KBM-7 (cell line): ENCODE measurements around the gene RBSN.
"Not testable (repeated sequence)": the region's sequence is repeated elsewhere in the genome, so short reads cannot be mapped to it uniquely, and the experiment has no call there.

ENCODE experiments used
- DNase-seq: peaks from one replicate; pipeline ENCODE4 v3.0.0-alpha.2; 2015
- in situ Hi-C: fragments of 300-500 bp; cut with MboI; formaldehyde crosslinking; loops from 2 replicates; pipeline ENCODE4 v1.14.3; 2020; ENCODE audit warnings: low sequenced_read_pairs, low pct_unique_long_range_greater_than_20kb, mixed read lengths

The RBSN gene

DNA sequence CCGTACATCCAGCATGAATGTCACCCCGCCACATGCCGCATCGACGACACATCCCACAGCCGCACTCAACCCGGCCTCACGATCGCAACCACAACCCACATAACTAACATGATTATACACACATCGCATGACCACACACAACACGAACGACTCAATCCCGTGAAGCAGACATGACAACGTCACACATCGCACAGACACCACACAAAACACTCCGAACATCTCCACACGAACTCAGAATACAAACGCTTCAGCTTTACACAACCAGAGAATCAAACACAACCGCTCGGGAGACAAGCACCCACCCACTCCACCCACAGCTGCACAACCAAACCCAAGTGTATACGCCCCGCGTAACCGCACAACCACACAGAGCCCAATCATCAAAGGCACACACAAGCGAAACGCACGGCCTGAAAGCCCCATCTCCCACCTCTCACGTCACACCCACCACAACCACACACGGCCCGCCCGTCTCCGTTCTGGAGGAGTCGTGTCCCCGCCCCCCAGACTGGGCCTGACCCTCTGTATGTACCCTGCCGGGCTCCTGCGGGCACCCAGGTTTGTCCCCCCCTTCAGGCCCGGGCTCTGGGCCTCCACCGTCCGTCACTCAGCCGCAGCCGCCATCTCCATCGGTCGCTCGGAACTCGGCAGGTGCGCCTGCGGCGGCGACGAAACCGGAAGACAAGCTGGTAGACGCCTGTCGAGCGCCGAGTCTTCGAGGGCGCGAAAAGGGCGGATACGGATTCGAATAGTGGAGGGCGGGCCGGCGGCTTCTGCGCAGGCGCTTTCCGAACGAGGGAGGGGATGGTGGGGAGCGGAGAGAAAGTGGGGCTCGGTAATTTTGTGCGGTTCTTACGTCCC is at the start of gene RBSN:
Gene RBSN (minus strand): TSS at position 646 of the 861 bp plus-strand sequence. CDS start 3,028 bp downstream, outside the sequence.
- DNase-seq, result peak; percentile 93
- in situ Hi-C loops, result no loop called here

DNA sequence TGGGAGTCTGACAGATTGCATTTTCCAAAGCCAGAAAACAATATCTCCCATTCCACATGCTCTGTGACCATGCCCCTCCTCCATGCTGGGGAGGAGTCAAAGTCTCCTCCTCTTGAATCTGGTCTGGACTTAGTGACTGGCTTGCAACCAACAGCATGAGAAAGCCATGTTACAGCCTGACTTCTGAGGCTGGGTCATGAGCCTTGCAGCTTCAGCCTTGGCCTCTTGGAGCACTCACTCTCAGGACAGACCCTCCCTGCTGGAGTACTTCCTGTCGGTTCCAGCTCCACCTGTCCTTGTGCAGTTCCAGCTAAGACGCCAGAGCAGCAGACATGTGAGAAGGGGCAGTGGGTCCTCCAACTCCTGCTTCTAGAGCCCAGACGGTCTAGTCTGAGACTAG is 49.7 kb upstream of the RBSN start:
- in situ Hi-C loops, result no loop called here
- no peak for DNase-seq

GRCh38 chr3:15136885-15137284 is 37.9 kb upstream of the RBSN start:
- DNase-seq, in situ Hi-C loops: not testable (repeated sequence)

GRCh38 chr3:15134968-15135367 is 36.0 kb upstream of the RBSN start:
- in situ Hi-C loops, DNase-seq: not testable (repeated sequence)

GRCh38 chr3:15128403-15128802 is 29.5 kb upstream of the RBSN start:
- in situ Hi-C loops, DNase-seq: not testable (repeated sequence)

GRCh38 chr3:15126975-15127374 is 28.0 kb upstream of the RBSN start:
- in situ Hi-C loops, DNase-seq: not testable (repeated sequence)

GRCh38 chr3:15122398-15122797 is 23.4 kb upstream of the RBSN start:
- no peak for DNase-seq
- in situ Hi-C loops, result loop anchor here (25.0 kb wide), 1 partner anchor 265 kb away; no protein-coding TSS in a partner anchor

GRCh38 chr3:15121936-15122335 is 23.0 kb upstream of the RBSN start:
- in situ Hi-C loops, result loop anchor here (25.0 kb wide), 1 partner anchor 265 kb away; no protein-coding TSS in a partner anchor
- DNase-seq, result no peak

DNA sequence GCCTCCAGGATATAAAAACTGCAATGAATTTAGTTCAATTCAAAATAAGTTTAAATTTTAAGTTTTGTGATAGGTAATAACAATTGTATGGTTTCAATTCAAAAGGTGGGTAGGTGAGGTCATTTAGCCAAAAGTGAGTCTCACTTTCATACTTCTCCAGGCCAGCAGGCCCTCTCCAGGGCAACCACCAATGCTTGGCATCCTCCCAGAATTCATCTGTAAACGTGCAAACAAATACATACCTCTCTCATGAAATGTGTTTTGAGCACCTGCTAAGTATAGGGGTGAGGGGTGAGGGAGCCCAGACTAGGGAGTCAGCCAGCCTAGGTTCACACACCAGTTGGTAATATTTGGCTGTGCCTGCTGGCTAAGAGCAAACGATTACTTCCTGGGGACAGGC is 22.0 kb upstream of the RBSN start:
- no peak for DNase-seq
- in situ Hi-C loops, result loop anchor here (25.0 kb wide), 1 partner anchor 266 kb away; no protein-coding TSS in a partner anchor

DNA sequence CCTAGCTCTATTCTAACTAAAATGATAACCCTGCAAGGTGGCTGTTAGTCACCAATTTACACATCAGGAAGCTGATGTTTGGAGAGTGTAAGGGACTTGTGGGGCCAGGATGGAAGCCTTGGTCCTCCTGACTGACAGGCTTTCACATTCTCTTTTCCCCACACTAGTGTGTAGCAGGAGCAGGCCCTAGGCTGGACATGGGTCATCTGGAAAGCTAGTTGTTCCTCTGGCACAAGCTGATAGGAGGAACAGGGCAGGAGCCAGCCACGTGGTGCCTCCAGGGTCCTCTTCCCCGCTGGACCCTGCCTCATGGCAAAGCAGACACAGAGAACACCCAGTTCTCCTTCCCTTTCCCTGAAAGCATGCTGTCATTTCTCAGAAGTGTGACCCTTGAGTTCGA is 18.1 kb upstream of the RBSN start:
- in situ Hi-C loops, result loop anchor here (25.0 kb wide), 1 partner anchor 270 kb away; no protein-coding TSS in a partner anchor
- no peak for DNase-seq

GRCh38 chr3:15116032-15116669 is 17.2 kb upstream of the RBSN start:
- in situ Hi-C loops, result loop anchor here (25.0 kb wide), 1 partner anchor 271 kb away; no protein-coding TSS in a partner anchor
- DNase-seq, result no peak

DNA sequence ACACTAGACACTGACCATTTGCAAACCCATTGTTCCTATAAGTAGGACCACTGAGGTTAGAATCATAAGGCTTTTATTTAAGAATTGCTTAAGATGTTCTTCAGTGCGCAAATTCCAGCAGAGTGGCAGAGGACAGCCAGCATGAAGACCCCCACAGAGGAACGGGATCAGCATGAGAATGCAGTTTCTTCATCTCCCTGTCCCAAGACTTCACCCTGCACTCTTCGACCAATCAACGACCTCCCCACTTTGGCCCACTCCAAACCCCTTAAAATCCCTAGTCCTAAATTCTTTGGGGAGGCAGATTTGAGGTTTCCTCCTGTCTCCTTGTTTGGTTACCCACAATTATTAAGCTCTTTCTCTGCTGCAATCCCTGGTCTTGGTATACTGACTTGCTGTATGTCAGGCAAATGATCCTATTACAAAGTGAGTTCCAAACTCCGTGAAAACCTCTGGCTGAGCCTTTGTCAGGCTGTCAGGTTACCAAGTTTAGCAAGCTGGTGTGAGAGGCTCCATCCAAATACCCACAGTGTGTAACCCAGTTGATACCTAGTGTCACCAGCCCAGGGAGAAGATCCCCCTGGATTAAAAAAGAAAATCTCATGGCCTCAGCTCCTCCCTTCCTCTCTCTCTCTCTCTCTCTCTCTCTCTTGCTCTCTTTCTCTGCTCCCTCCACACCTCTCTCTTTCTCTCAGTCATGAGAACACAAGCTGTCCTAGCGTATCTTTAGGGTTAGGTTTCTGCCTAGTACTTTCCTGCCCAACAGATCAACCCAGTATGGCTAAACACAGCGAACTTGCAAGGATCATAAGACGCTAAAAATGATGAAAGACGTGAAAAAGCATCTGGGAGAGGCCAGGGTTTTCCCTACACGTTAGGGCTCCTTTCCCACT is 15.8 kb upstream of the RBSN start:
- no peak for DNase-seq
- in situ Hi-C loops, result loop anchor here (25.0 kb wide), 1 partner anchor 273 kb away; no protein-coding TSS in a partner anchor

- in situ Hi-C loops, result loop anchor here (25.0 kb wide), 1 partner anchor 273 kb away; no protein-coding TSS in a partner anchor
- no peak for DNase-seq
Measured at GRCh38 chr3:15113884-15114283, 14.9 kb upstream of the RBSN start.

DNA sequence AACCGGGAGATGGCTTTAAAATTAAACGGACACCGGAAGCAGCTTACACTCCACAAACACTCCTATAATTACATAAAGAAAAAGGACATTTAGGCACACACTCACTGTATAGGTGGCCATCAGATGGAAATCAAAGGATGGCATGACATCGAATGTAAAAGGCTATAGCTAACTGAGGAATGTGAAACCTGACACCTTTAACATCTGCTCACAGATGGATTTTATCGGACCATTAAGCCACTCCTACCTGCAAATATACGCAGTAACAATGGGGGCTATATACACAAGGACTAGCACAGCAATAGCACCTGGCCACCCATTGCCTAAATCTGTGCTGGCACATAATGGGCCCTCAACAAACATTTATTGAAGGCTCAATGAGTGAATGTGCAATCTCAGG is 14.5 kb upstream of the RBSN start:
- DNase-seq, result no peak
- in situ Hi-C loops, result loop anchor here (25.0 kb wide), 1 partner anchor 274 kb away; no protein-coding TSS in a partner anchor

GRCh38 chr3:15112011-15112410 is 13.1 kb upstream of the RBSN start:
- DNase-seq, result no peak
- in situ Hi-C loops, result loop anchor here (25.0 kb wide), 1 partner anchor 275 kb away; no protein-coding TSS in a partner anchor

- no peak for DNase-seq
- in situ Hi-C loops, result loop anchor here (25.0 kb wide), 1 partner anchor 277 kb away; no protein-coding TSS in a partner anchor
Measured at GRCh38 chr3:15110206-15110605, 11.3 kb upstream of the RBSN start.

GRCh38 chr3:15108869-15109268 is 9.9 kb upstream of the RBSN start:
- in situ Hi-C loops, result loop anchor here (25.0 kb wide), 1 partner anchor 278 kb away; no protein-coding TSS in a partner anchor
- DNase-seq, result no peak

DNA sequence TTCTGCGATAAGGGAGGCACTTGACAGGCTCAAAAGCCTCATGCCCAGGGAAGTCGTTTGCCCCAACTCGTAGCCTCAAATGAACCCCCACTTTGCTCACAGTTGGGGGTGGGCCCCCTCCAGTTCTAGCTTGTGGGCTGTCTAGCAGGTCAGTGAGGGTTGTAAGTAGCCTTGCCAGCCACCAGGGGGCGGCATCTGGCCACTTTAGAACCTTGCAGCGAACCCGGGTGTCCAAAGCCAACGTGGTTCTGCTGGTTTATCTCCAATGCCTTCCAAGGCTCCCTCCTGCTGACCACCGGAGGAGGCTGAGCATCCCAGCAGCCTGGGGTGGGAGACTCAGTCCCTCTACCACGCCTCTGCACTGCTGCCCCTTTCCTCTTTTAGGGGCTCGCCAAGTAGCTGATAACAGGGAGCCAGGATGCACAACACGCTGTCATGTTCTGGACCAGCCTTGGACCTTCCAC is 9.2 kb upstream of the RBSN start:
- in situ Hi-C loops, result loop anchor here (25.0 kb wide), 1 partner anchor 279 kb away; no protein-coding TSS in a partner anchor
- DNase-seq, result peak; percentile 60
